KMS-11 (cell line): ENCODE results near the gene SDK2.
A peak's percentile ranks its signal among the peaks of the same experiment; 100 is the strongest.

Experiments
- H2AFZ ChIP-seq: fragments of 200-600 bp; sonication (generic); 2 replicates; pipeline ENCODE4 v1.6.1; 2016; ENCODE audit warnings: antibody characterized with exemption, mixed run types, low read depth
- H3K27ac ChIP-seq: fragments of 200-600 bp; sonication (generic); 2 replicates; pipeline ENCODE4 v1.6.1; 2016; ENCODE audit warnings: mild to moderate bottlenecking, mixed run types
- H3K27me3 ChIP-seq: fragments of 200-600 bp; sonication (generic); 2 replicates; pipeline ENCODE4 v1.6.1; 2017; ENCODE audit warnings: mild to moderate bottlenecking, low read depth, mixed run types, moderate library complexity; ENCODE audit not compliant: insufficient read depth
- H3K36me3 ChIP-seq: fragments of 200-600 bp; sonication (generic); 2 replicates; pipeline ENCODE4 v1.6.1; 2017; ENCODE audit warnings: mild to moderate bottlenecking, mixed run types; ENCODE audit not compliant: insufficient read depth
- H3K4me1 ChIP-seq: fragments of 200-600 bp; sonication (generic); 2 replicates; pipeline ENCODE4 v1.6.1; 2016; ENCODE audit warnings: mild to moderate bottlenecking, low read depth, mixed run types; ENCODE audit not compliant: poor library complexity, severe bottlenecking
- H3K4me2 ChIP-seq: fragments of 200-600 bp; sonication (generic); 2 replicates; pipeline ENCODE4 v1.7.0; 2016; ENCODE audit warnings: mild to moderate bottlenecking, mixed run types
- H3K4me3 ChIP-seq: fragments of 200-600 bp; sonication (generic); IDR thresholded peaks from 2 replicates; pipeline ENCODE4 v1.6.1; 2017; ENCODE audit warnings: low read depth, low read length, mixed read lengths; ENCODE audit not compliant: insufficient read depth
- H3K79me2 ChIP-seq: fragments of 200-600 bp; sonication (generic); 2 replicates; pipeline ENCODE4 v1.6.1; 2016; ENCODE audit warnings: low read depth, mixed run types; ENCODE audit not compliant: insufficient read depth
- H3K9ac ChIP-seq: fragments of 200-600 bp; sonication (generic); 2 replicates; pipeline ENCODE4 v1.6.1; 2016; ENCODE audit warnings: mild to moderate bottlenecking, mixed run types
- H4K20me1 ChIP-seq: fragments of 200-600 bp; sonication (generic); 2 replicates; pipeline ENCODE4 v1.6.1; 2016; ENCODE audit warnings: mild to moderate bottlenecking, mixed run types; ENCODE audit not compliant: insufficient read depth
- CTCF ChIP-seq: fragments of 200-600 bp; sonication (generic); conservative IDR thresholded peaks from 2 replicates; pipeline ENCODE4 v1.6.1; 2017; ENCODE audit warnings: low read depth, mild to moderate bottlenecking, antibody characterized with exemption, low read length, moderate library complexity, mixed read lengths

SDK2 gene

GRCh38 chr17:73431401-73432205, 212.6 kb downstream of the SDK2 start:
- Histone ChIP-seq H2AFZ (no peak overlapping the region), H3K9ac (no peak overlapping the region), H4K20me1 (no peaks in the 10 kb centered on the region), H3K4me2 (no peak overlapping the region), H3K4me3 (no peak overlapping the region), H3K27me3 (peaks cover 69% of the 10 kb centered on the region), H3K79me2 (no peaks in the 10 kb centered on the region), H3K36me3 (no peaks in the 10 kb centered on the region), H3K4me1 (no peaks in the 10 kb centered on the region), H3K27ac (no peak overlapping the region)
- TF ChIP-seq CTCF, result no peak

DNA sequence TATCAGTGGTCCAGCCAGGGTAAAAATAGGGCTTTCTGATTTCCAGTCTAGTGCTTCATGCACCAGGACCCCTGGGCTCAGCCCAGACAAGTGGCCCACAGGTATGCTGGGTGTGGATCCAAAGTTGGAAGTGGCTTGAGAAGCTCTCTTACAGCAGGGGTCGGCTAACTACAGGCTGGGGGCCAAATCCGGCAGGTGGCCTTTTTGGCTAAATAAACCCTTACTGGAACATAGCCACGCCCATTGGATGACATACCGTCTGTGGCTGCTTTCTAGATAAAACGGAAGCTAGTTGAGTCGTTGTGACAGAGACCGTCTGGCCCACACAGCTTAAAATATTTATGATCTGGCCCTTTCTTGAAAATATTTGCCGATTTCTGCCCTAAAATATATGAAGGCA, 213.4 kb downstream of the SDK2 start:
- peaks cover 72% of the 10 kb centered on the region for H3K27me3 ChIP-seq
- no peak overlapping the region for H3K27ac ChIP-seq
- H4K20me1 ChIP-seq, result no peaks in the 10 kb centered on the region
- no peak overlapping the region for H3K9ac ChIP-seq
- TF ChIP-seq CTCF, result no peak
- H2AFZ ChIP-seq, result no peak overlapping the region
- no peak overlapping the region for H3K4me3 ChIP-seq
- no peaks in the 10 kb centered on the region for H3K36me3 ChIP-seq
- no peak overlapping the region for H3K4me2 ChIP-seq
- H3K79me2 ChIP-seq, result no peaks in the 10 kb centered on the region
- H3K4me1 ChIP-seq, result no peaks in the 10 kb centered on the region

GRCh38 chr17:73430165-73430680, 214.0 kb downstream of the SDK2 start:
- Histone ChIP-seq H3K79me2 (no peaks in the 10 kb centered on the region), H3K4me1 (no peaks in the 10 kb centered on the region), H3K36me3 (no peaks in the 10 kb centered on the region), H3K4me2 (no peak overlapping the region), H4K20me1 (no peaks in the 10 kb centered on the region), H3K4me3 (no peak overlapping the region), H3K27ac (no peak overlapping the region), H2AFZ (no peak overlapping the region), H3K9ac (no peak overlapping the region), H3K27me3 (peaks cover 67% of the 10 kb centered on the region)
- TF ChIP-seq CTCF, result no peak

- Histone ChIP-seq H2AFZ (peak overlapping the region; percentile 48; the same call in 1 of the 2 replicates), H3K27ac (no peak overlapping the region), H3K9ac (no peak overlapping the region)
Observed at GRCh38 chr17:73429440-73430164, 214.6 kb downstream of the SDK2 start.

More at GRCh38 chr17:73429440-73430164, 214.6 kb downstream of the SDK2 start:
- Histone ChIP-seq H3K4me2 (peak overlapping the region; percentile 38; the same call in 1 of the 2 replicates), H3K4me3 (no peak overlapping the region), H3K79me2 (no peaks in the 10 kb centered on the region), H4K20me1 (no peaks in the 10 kb centered on the region), H3K27me3 (peaks cover 65% of the 10 kb centered on the region), H3K36me3 (no peaks in the 10 kb centered on the region), H3K4me1 (no peaks in the 10 kb centered on the region)
- peak; percentile 97 for TF ChIP-seq CTCF
